WTC11 (cell line): Measurements from ENCODE around the gene CCER1. TPM values are rescaled to one million over a fixed set of nuclear protein-coding genes. Genes with fewer than 3 reads are reported as not detected.

Experiments
- ATAC-seq: fragments of 200-7000 bp; cut with Tn5 transposase; 2 replicates; pipeline ENCODE4 v1.10.0; 2021; ENCODE audit warnings: mild to moderate bottlenecking, moderate library complexity
- CTCF ChIA-PET: fragments of 300-600 bp; sonication (Branson Sonifier 250); formaldehyde crosslinking; loops from one replicate; lab custom pipeline; 2021; ENCODE audit warnings: antibody characterized with exemption; lab: Charles Lee
- POLR2A ChIA-PET: fragments of 350-600 bp; sonication (Branson Sonifier 250); formaldehyde crosslinking; loops from one replicate; lab custom pipeline; 2021; ENCODE audit warnings: antibody characterized with exemption; lab: Charles Lee
- DNase-seq: peaks from one replicate; pipeline ENCODE4 v3.0.0; 2021; ENCODE audit warnings: low spot score
- H3K27ac Mint-ChIP-seq: 2 replicates; pipeline ENCODE4 v1.8.0; 2021; ENCODE audit warnings: mixed read lengths
- H3K27me3 Mint-ChIP-seq: 2 replicates; pipeline ENCODE4 v1.8.0; 2021; ENCODE audit warnings: low read depth, mild to moderate bottlenecking, moderate library complexity, mixed read lengths
- H3K36me3 Mint-ChIP-seq: 2 replicates; pipeline ENCODE4 v1.8.0; 2021; ENCODE audit warnings: mixed read lengths
- H3K4me1 Mint-ChIP-seq: 2 replicates; pipeline ENCODE4 v1.8.0; 2022; ENCODE audit warnings: mixed read lengths
- H3K4me3 Mint-ChIP-seq: 2 replicates; pipeline ENCODE4 v1.8.0; 2021; ENCODE audit warnings: mild to moderate bottlenecking, moderate library complexity, mixed read lengths
- H3K9me3 Mint-ChIP-seq: 2 replicates; pipeline ENCODE4 v1.8.0; 2021; ENCODE audit warnings: mixed read lengths
- CDX4 ChIP-seq: fragments of 250-450 bp; sonication (Bioruptor Pico); IDR thresholded peaks from 2 replicates; pipeline ENCODE4 v1.9.0; 2021; ENCODE audit warnings: moderate library complexity, mild to moderate bottlenecking, inconsistent platforms, borderline replicate concordance
- E2F1 ChIP-seq: sonication (generic); formaldehyde crosslinking; IDR thresholded peaks from 2 replicates; pipeline ENCODE4 v1.8.0; 2022; ENCODE audit warnings: mild to moderate bottlenecking, missing genetic modification reagents
- E2F5 ChIP-seq: sonication (generic); formaldehyde crosslinking; IDR thresholded peaks from 2 replicates; pipeline ENCODE4 v1.8.1; 2022; ENCODE audit warnings: mild to moderate bottlenecking, moderate library complexity, missing genetic modification reagents
- ESRRA ChIP-seq: sonication (generic); formaldehyde crosslinking; IDR thresholded peaks from 2 replicates; pipeline ENCODE4 v1.8.1; 2022; ENCODE audit warnings: mild to moderate bottlenecking, missing genetic modification reagents, borderline replicate concordance
- ETV6 ChIP-seq: sonication (generic); formaldehyde crosslinking; IDR thresholded peaks from 2 replicates; pipeline ENCODE4 v1.8.1; 2022; ENCODE audit warnings: mild to moderate bottlenecking, missing genetic modification reagents
- MYBL2 ChIP-seq: sonication (generic); formaldehyde crosslinking; IDR thresholded peaks from 2 replicates; pipeline ENCODE4 v1.8.1; 2023; ENCODE audit warnings: mild to moderate bottlenecking, moderate library complexity, missing genetic modification reagents
- SMAD4 ChIP-seq: sonication (generic); formaldehyde crosslinking; IDR thresholded peaks from 2 replicates; pipeline ENCODE4 v1.8.0; 2022; ENCODE audit warnings: mild to moderate bottlenecking, missing genetic modification reagents
- SOX15 ChIP-seq: fragments of 250-450 bp; sonication (Bioruptor Pico); IDR thresholded peaks from 2 replicates; pipeline ENCODE4 v1.9.0; 2021; ENCODE audit warnings: mild to moderate bottlenecking
- ZBTB21 ChIP-seq: sonication (generic); formaldehyde crosslinking; IDR thresholded peaks from 2 replicates; pipeline ENCODE4 v1.8.1; 2023; ENCODE audit warnings: mild to moderate bottlenecking, missing genetic modification reagents, borderline replicate concordance
- ZNF416 ChIP-seq: fragments of 250-450 bp; sonication (Bioruptor Pico); IDR thresholded peaks from 2 replicates; pipeline ENCODE4 v1.9.0; 2021; ENCODE audit warnings: mild to moderate bottlenecking, inconsistent platforms
- ZNF532 ChIP-seq: fragments of 250-450 bp; sonication (Bioruptor Pico); IDR thresholded peaks from 2 replicates; pipeline ENCODE4 v1.9.0; 2021; ENCODE audit warnings: mild to moderate bottlenecking, borderline replicate concordance
- total RNA-seq: library from RNA; stranded (reverse); gene quantifications from 3 replicates; pipeline ENCODE4 v1.2.3, GENCODE V29; 2021
- TF ChIP-seq, protein P1 (sequence below): sonication (generic); formaldehyde crosslinking; IDR thresholded peaks from 2 replicates; pipeline ENCODE4 v1.8.0; 2023; ENCODE audit warnings: missing genetic modification reagents, mild to moderate bottlenecking, borderline replicate concordance
- TF ChIP-seq, protein P2 (sequence below): sonication (generic); formaldehyde crosslinking; IDR thresholded peaks from 2 replicates; pipeline ENCODE4 v1.8.1; 2023; ENCODE audit warnings: mild to moderate bottlenecking, moderate library complexity, missing genetic modification reagents
- TF ChIP-seq, protein P3 (sequence below): sonication (generic); formaldehyde crosslinking; IDR thresholded peaks from 2 replicates; pipeline ENCODE4 v1.8.1; 2023; ENCODE audit warnings: mild to moderate bottlenecking, missing genetic modification reagents, moderate library complexity
- TF ChIP-seq, protein P4 (sequence below): fragments of 250-450 bp; sonication (Bioruptor Pico); IDR thresholded peaks from 2 replicates; pipeline ENCODE4 v1.8.0; 2021; ENCODE audit warnings: mild to moderate bottlenecking
- TF ChIP-seq, protein P5 (sequence below): fragments of 250-450 bp; sonication (Bioruptor Pico); IDR thresholded peaks from 2 replicates; pipeline ENCODE4 v2.1.2; 2022; ENCODE audit warnings: mild to moderate bottlenecking, moderate library complexity
- TF ChIP-seq, protein P6 (sequence below): fragments of 250-450 bp; sonication (Bioruptor Pico); conservative IDR thresholded peaks from 2 replicates; pipeline ENCODE4 v1.9.0; 2021; ENCODE audit warnings: mild to moderate bottlenecking

The CCER1 gene
- total RNA-seq, 1 experiment from 2014 or later: not detected

- no peak for DNase-seq
- ChIA-PET CTCF (no interaction called here), POLR2A (no interaction called here)
- H3K4me3 Mint-ChIP-seq: no peak overlapping the region
- H3K36me3 Mint-ChIP-seq: no peaks in the 10 kb centered on the region
- H3K4me1 Mint-ChIP-seq: peaks cover 9% of the 10 kb centered on the region
- H3K9me3 Mint-ChIP-seq: no peaks in the 10 kb centered on the region
- H3K27me3 Mint-ChIP-seq: peaks cover 39% of the 10 kb centered on the region
- ATAC-seq: no peak
- H3K27ac Mint-ChIP-seq: no peak overlapping the region
- TF ChIP-seq SOX15 (CRISPR knock-in tag): no peak
- TF ChIP-seq, protein P1, sequence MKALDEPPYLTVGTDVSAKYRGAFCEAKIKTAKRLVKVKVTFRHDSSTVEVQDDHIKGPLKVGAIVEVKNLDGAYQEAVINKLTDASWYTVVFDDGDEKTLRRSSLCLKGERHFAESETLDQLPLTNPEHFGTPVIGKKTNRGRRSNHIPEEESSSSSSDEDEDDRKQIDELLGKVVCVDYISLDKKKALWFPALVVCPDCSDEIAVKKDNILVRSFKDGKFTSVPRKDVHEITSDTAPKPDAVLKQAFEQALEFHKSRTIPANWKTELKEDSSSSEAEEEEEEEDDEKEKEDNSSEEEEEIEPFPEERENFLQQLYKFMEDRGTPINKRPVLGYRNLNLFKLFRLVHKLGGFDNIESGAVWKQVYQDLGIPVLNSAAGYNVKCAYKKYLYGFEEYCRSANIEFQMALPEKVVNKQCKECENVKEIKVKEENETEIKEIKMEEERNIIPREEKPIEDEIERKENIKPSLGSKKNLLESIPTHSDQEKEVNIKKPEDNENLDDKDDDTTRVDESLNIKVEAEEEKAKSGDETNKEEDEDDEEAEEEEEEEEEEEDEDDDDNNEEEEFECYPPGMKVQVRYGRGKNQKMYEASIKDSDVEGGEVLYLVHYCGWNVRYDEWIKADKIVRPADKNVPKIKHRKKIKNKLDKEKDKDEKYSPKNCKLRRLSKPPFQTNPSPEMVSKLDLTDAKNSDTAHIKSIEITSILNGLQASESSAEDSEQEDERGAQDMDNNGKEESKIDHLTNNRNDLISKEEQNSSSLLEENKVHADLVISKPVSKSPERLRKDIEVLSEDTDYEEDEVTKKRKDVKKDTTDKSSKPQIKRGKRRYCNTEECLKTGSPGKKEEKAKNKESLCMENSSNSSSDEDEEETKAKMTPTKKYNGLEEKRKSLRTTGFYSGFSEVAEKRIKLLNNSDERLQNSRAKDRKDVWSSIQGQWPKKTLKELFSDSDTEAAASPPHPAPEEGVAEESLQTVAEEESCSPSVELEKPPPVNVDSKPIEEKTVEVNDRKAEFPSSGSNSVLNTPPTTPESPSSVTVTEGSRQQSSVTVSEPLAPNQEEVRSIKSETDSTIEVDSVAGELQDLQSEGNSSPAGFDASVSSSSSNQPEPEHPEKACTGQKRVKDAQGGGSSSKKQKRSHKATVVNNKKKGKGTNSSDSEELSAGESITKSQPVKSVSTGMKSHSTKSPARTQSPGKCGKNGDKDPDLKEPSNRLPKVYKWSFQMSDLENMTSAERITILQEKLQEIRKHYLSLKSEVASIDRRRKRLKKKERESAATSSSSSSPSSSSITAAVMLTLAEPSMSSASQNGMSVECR (CRISPR knock-in tag): no peak
- TF ChIP-seq ZNF416: no peak
- TF ChIP-seq, protein P2, sequence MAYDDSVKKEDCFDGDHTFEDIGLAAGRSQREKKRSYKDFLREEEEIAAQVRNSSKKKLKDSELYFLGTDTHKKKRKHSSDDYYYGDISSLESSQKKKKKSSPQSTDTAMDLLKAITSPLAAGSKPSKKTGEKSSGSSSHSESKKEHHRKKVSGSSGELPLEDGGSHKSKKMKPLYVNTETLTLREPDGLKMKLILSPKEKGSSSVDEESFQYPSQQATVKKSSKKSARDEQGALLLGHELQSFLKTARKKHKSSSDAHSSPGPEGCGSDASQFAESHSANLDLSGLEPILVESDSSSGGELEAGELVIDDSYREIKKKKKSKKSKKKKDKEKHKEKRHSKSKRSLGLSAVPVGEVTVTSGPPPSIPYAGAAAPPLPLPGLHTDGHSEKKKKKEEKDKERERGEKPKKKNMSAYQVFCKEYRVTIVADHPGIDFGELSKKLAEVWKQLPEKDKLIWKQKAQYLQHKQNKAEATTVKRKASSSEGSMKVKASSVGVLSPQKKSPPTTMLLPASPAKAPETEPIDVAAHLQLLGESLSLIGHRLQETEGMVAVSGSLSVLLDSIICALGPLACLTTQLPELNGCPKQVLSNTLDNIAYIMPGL: no peak
- TF ChIP-seq, protein P3, sequence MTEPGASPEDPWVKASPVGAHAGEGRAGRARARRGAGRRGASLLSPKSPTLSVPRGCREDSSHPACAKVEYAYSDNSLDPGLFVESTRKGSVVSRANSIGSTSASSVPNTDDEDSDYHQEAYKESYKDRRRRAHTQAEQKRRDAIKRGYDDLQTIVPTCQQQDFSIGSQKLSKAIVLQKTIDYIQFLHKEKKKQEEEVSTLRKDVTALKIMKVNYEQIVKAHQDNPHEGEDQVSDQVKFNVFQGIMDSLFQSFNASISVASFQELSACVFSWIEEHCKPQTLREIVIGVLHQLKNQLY: no peak
- no peak for TF ChIP-seq ZNF532
- TF ChIP-seq, protein P4, sequence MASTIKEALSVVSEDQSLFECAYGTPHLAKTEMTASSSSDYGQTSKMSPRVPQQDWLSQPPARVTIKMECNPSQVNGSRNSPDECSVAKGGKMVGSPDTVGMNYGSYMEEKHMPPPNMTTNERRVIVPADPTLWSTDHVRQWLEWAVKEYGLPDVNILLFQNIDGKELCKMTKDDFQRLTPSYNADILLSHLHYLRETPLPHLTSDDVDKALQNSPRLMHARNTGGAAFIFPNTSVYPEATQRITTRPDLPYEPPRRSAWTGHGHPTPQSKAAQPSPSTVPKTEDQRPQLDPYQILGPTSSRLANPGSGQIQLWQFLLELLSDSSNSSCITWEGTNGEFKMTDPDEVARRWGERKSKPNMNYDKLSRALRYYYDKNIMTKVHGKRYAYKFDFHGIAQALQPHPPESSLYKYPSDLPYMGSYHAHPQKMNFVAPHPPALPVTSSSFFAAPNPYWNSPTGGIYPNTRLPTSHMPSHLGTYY (CRISPR knock-in tag): no peak
- no peak for TF ChIP-seq CDX4 (CRISPR knock-in tag)
- TF ChIP-seq, protein P5, sequence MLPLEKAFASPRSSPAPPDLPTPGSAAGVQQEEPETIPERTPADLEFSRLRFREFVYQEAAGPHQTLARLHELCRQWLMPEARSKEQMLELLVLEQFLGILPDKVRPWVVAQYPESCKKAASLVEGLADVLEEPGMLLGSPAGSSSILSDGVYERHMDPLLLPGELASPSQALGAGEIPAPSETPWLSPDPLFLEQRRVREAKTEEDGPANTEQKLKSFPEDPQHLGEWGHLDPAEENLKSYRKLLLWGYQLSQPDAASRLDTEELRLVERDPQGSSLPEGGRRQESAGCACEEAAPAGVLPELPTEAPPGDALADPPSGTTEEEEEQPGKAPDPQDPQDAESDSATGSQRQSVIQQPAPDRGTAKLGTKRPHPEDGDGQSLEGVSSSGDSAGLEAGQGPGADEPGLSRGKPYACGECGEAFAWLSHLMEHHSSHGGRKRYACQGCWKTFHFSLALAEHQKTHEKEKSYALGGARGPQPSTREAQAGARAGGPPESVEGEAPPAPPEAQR (CRISPR knock-in tag): no peak
- TF ChIP-seq, protein P6, sequence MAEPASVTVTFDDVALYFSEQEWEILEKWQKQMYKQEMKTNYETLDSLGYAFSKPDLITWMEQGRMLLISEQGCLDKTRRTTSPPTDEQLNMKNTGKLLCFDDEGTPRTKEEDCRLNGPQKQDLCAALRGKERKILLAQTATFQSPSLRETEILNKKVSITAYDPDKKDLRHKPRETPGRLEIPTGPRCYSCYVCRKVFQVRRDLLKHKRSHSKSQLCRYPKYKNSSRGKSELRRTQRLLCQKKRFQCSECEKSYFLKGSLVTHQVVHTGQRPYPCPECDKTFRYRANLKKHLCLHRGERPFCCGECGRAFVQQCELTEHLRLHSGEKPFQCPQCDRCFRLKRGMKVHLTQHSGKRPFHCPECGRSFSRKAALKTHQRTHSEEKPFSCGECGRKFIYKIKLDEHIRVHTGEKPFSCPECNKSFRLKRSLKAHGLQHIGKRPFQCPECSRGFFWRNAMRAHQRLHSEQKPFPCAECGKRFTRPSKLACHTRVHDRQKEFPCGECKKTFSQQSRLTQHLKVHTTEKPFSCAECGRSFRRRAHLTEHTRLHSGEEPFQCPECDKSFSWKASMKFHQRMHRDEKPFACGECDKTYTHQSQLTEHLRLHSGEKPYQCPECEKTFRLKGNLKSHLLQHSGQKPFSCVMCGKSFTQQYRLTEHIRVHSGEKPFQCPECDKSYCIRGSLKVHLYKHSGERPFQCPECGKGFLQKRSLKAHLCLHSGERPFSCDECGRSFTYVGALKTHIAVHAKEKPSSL (CRISPR knock-in tag): no peak
- TF ChIP-seq E2F5 (CRISPR knock-in tag): no peak
- no peak for TF ChIP-seq MYBL2
- no peak for TF ChIP-seq ZBTB21 (CRISPR knock-in tag)
- no peak for TF ChIP-seq SMAD4
- TF ChIP-seq ETV6 (CRISPR knock-in tag): no peak
- no peak for TF ChIP-seq ESRRA (CRISPR knock-in tag)
- no peak for TF ChIP-seq E2F1 (CRISPR knock-in tag)
These were observed 32.8 kb downstream of the CCER1 start for GRCh38 chr12:90922145-90922627.
